NCI-H2196 (cell line): Measurements from ENCODE around the gene TMEM184A.
"Not testable (repeated sequence)": the region's sequence is repeated elsewhere in the genome, so short reads cannot be mapped to it uniquely, and the experiment has no call there.

Source experiments
- DNase-seq: peaks from one replicate; lab custom pipeline; 2025; ENCODE audit not compliant: unreplicated experiment; lab: John Stamatoyannopoulos, UW

TMEM184A gene

DNA sequence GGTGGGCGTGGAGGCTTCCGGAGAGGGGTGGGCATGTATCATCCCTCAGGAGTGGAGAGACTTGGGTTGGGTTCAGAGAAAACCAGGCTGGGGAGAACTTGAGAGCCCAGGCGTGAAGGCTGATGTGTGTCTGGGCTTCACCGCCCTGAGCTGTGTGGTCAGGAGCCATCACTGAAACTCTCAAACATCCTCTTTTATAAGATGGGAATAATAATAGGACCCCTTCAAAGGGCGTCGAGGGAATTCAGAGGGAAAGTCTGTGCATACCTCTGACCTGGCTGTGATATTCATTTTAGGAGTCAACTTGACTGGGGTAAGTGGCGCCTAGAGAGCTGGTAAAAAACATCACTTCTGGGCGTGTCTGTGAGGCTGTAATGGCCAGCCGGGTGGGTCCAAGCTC, 34.9 kb upstream of the TMEM184A start:
- no peak for DNase-seq

DNA sequence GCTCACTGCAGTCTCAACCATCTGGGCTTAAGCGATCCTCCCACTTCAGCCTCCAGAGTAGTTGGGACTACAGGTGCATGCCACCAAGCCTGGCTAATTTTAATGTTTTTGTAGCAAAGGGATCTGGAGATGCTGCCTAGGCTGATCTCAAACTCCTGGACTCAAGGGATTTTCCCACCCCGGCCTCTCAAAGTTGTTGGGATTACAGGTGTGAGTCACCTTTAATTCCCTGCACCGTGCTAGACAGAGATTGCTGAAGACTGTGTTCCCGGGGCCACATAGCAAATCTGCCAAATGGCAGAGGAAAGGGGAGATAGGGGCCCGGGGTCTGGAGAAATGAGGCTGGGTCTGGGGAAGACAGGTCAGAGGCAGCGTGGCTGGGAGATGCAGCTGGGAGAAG, 34.5 kb upstream of the TMEM184A start:
- DNase-seq = no peak

DNA sequence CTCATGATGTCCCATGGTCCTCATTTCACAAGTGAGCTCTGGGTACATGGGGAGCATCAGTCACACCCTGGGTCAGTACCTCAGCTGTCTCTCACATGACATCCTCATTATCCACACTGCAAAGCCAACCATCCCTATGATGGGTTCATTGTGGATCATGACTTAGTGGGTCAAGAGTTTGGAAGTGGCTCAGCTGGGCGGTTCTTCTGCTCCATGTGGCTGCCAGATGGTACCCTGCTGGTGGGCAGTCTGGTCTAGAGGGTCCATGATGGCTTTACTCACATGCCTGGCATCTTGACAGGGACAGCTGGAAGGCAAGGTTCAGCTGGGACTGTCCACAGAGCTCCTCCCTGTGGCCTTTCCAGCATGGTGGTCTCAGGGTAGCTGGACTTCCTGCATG, 33.0 kb upstream of the TMEM184A start:
- DNase-seq = no peak

DNA sequence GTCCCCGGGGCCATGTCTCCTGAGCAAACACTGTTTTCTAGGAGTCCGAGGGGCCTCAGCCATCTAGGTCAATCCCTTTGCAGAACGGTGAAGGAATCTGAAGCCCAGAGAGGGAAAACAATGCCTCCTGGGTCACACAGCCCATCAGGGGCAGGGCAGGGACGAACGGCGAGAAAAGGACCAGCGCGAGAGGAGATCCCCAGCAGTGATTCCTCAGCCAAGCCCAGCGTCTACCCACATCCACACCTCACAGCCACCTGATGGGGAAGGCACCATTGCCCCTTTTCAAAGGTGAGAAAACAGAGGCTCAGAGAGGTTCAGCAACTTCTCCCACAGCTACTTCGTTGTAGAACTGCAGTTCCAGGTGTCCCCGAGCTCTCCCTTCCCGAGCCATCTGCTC, 31.7 kb upstream of the TMEM184A start:
- no peak for DNase-seq

DNA sequence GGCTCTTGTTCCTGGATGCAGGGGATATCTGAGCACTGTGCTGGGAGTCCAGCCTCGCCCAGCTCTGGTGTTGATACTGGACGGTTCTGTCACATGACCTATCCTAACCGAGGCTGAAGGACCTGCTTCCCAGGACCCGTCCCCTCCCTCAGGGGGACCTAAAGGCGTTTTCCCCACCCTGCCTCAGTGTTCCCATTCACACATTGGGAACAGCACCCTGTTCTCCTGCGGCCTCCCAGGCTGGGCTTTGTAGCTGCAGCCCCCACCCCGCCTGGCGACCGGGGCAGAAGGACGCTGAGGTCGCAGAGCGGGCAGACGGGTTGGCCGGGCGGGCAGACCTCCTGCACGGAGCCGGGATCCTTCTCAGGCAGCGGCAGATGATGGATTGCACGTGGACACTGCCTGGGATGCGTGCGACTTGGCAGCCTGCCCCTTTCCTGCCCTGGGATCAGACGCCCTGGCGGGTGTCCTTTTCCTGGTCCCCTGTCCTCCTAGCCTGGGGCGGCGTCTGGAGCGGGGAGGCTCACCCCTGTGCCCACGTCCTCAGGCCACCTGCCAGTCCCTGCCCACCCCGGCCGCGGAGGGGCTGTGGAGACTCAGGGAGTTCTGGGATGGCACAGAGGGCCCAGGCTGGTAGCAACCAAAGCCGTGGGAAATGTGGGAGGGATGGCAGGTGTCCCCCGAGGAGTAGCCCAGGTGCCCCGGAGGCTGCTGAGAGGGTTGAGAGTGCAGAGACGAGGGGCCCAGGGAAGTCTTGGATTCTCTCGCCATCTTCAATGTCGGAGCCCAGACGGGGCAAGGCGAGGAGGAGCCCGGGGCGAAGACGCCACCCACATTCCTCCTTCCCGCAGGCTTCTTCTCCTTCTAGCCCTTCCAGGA, 31.1 kb upstream of the TMEM184A start:
- DNase-seq = peak; percentile 13

DNA sequence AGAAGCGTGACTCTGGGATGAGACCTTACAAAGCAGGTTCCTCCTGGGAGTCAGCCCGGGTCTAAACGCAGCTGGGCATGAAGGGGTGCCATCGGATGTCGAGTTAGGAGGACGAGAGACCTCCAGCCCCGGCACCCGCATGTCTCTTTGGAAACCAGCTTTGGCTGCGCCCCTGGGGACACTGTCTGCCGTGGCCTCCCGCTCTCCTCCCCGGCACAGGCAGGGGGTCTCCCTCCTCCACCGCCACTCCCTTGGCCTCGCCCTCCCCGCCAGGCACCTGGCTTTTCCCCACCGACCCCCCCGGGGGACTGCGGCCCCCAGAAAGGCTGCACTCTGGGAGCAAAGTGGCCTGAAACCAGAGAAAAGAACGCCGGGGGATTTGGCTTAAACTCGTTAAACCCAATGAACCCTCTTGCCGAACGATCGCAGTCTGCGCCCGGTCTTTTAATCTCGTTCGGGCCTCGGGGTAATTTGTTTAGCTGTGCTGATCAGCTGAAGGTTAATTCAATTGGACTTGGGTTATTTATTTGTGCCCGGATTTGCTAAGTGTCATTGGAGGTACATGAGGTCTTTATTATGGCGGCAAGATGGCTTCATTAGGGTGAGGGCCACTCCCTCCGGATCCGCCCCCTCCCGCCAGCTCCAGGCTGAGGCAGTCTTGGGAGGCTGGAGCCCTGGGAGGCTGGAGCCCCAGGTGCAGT, 30.3 kb upstream of the TMEM184A start:
- no peak for DNase-seq

DNA sequence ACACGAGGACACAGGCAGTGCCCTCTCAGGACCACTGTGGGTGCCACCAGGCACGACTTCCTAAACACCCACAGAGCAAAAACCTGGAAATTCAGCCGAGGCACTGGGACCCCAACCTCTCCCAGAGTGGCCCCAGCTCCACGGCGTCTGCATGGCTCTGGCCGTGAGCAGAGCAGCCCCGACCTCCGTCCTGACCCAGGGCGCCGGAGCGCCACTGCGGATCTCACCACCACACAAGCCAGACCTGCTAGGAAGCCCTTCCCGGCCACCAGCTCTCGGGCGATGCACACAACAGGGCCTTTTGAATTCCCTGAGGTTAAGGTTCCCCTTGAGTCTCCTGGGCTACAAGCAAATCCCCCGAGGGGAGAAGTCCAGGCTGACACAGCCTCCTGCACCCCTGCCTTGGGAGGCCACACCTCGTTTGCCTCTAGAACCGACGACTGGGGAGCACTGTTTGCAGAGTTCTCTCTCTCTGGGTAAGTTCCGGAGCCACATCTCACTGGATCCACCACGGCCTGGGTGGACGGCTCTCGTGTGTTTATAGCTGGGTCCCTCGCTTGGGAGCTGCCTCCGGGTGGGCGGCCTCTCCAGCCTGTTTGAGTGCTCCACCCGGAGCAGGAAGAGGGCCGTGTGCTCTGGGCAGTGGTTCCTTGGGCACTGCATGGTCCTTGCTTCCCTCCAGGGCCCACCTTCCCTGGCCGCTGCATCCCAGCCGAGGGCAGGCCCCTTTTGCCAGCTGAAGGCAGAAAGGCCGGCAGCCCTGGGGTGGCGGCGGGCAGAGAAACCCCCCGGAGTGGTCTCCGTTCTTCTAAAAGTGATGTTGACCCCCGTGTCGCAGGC, 29.4 kb upstream of the TMEM184A start:
- no peak for DNase-seq

DNA sequence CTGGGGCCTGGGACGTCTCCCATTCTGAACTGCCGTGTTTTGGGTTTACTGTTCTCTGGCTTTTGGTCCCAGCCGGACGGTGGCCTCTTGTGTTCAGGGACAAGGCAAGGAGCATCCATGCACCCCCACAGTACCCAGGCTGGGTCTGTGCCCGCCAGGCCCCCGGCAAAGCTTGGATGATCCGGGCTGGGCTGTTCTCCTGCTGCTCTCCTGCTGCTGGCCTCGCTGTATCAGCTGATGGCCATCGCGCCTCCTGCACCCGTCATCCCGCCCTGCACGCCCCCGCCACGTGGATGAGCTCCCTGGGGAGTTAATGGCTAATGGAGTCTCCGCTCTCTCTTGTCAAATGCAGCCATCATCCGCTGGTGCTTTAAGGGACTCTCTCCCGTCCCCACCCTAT, 28.7 kb upstream of the TMEM184A start:
- no peak for DNase-seq

DNA sequence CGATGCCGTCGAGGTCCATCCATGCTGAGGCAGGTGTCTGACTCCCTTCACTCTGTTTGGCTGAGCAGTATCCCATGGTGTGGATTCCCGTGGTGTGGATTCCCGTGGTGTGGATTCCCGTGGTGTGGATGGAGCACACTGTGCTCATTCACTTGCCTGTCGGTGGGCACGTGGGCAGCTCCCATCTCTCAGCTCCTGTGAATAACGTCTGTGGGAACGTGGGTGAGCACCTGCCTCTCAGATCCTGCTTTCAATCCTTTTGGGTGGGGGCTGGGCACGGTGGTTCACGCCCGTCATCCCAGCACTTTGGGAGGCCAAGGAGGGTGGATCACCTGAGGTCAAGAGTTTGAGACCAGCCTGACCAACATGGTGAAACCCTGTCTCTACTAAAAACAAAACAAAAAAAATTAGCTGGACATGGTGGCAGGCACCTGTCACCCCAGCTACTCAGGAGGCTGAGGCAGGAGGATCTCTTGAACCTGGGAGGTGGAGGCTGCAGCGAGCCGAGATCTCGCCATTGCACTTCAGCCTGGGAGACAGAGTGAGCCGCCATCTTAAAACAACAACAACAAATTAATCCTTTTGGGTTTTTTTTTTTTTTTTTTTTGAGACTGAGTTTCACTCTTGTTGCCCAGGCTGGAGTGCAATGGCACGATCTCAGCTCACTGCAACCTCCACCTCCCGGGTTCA, 27.4 kb upstream of the TMEM184A start:
- DNase-seq = not testable (repeated sequence)

DNA sequence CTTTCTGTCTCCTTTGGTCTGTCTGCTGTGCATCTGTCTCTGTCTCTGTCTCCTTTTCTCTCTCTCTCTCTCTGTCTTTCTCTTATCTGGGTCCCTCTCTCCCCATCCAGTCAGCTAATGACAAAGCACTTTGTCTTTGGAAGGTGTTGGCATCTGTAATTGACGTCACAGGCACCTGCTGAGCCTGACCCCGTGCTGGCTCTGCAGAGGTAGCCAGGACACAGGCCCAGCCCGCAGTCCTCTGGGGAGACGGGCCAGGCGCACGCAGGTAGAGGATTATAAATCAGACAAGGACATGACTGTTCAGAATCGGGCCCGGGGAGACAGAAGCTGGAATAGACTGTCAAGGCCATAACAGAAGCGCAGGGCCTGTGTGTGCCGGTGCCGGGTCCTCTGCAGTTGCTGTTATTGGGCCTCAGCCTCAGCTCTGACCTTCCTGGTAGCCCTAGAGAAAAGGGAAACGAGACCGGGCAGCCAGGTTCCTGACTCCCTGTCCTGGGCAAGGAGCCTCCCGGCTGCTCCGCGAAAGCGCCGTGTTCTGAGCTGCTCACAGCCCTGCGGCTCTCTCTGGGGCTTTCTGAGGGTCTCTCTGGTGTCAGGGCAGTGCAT, 24.5 kb upstream of the TMEM184A start:
- no peak for DNase-seq

DNA sequence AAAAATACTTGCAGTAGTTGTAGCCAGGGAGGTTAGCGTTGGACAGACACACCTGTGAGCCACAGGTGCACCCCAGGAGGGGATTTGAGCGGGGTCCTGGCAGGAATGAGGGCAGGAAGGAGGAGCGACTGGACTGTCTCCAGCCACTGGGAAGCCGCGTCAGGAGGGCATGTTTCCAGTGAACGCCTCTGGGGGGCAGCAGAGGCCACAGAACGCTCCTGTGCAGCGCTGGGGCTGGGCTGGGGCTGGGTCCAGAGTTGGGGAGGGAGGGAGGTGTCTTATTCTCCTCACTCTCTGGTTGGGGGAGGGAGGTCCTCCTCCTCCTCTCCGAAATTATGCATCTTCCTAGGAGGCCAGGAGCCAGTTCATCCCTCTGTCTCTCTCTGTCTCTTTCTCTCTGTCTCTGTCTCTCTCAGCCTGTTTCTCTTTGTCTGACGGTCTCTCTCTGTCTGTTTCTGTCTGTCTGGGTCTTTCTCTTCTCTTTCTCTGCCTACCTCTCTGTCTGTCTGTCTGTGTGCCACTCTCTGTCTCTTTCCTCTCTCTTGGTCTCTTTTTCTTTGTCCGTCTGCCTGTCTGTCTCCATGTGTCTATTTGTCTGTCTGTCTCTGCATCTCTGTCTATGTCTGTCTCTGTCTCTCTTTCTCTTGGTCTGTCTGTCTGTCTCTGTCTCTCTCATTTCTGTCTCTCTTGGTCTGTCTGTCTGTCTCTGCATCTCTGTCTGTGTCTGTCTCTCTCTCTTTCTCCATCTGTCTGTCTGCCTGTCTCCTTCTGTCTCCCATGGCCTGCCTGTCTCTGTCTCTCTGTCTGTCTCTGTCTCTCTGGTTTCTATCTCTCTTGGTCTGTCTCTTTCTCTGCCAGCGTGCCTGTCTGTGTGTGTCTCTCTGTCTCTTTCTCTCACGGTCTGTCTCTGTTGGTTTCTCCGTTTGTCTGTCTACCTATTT, 23.7 kb upstream of the TMEM184A start:
- peak; percentile 79 for DNase-seq

DNA sequence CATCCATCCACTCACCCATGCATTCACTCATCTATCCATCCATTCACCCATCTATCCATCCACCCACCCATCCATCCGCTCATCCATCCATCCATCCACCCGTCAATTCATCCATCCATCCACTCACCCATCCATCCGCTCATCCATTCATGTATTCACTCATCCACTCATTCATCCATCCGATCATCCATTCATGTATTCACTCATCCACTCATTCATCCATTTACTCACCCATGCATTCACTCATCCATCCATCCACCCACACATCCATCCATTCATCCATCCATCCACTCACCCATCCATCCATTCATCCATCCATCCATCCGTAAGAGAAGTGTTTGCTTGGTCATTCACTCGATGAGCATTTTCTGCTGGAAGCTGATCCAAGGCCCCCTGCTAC, 22.5 kb upstream of the TMEM184A start:
- no peak for DNase-seq

DNA sequence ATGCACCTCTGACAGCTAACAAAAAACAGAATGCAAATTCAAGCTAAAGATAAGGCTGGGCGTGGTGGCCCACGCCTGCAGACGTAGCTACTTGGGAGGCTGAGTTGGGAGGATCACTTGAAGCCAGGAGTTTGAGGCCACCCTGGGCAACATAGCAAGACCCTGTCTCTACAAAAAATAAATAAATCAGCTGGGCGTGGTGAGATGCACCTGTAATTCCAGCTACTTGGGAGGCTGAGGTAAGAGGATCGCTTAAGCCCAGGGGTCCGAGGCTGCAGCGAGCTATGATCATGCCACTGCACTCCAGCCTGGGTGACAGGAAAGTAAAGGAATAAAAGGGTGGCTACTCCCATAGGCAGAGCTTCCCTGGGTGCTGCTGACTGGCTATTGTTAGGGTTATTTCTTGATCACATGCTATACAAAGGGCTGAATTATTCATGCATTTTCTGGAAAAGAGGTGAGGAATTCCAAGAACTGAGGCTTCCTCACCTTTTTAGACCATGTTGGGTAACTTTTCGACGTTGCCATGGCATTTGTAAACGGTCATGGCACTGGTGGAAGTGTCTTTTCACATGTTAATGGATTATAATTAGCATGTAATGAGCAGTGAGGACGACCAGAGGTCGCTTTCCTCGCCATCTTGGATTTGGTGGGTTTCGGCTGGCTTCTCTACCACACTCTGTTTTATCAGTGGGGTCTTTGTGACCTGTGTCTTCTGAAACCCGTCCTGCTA, 20.7 kb upstream of the TMEM184A start:
- DNase-seq = no peak

DNA sequence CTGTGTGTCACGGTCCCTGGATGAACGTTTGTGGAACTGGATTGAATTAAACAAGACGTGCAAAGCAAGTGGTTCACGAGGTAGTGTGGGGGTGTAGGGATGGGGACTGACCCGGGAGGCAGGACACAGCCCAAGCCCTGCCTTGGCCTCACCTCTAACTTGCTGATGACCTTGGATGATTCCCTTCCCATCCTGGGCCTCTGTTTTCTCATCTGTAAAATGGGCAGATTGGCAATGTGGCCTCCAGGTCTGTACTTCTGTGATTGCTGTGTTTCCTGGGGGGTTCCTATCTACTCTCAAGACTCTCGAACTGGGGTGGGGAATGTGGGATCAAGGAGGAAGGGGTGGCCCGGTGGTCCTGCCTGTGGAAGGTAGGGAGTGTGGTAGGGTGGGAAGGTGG, 19.8 kb upstream of the TMEM184A start:
- no peak for DNase-seq

DNA sequence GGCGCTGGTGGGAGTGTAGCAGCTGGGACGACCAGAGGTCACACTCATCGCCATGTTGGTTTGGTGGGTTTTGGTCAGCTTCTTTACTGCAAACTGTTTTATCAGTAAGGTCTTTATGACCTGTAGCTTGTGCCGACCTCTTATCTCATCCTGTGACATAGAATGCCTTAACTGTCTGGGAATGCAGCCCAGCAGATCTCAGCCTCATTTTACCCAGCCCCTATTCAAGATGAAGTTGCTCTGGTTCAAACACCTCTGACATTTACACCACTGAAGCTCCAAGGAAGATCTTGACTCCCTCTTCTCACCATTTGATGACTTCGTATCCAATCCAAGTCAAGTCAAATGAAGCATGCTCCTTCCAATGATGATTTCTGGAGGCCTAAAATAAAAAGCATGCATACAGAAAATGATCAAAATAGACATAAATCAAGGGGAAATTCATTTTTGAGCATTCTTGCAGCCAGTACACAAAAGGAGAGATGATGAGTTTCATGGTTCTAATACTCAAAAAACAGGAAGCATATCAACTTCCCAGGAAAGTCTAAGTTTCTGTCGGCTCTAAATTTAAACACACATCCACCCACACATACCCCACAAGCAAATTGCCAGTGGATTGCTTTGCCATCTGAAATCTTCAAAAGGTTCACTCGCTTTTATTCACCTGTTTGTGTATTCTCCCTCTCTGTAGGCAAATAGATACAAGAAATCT, 16.3 kb upstream of the TMEM184A start:
- DNase-seq = no peak

DNA sequence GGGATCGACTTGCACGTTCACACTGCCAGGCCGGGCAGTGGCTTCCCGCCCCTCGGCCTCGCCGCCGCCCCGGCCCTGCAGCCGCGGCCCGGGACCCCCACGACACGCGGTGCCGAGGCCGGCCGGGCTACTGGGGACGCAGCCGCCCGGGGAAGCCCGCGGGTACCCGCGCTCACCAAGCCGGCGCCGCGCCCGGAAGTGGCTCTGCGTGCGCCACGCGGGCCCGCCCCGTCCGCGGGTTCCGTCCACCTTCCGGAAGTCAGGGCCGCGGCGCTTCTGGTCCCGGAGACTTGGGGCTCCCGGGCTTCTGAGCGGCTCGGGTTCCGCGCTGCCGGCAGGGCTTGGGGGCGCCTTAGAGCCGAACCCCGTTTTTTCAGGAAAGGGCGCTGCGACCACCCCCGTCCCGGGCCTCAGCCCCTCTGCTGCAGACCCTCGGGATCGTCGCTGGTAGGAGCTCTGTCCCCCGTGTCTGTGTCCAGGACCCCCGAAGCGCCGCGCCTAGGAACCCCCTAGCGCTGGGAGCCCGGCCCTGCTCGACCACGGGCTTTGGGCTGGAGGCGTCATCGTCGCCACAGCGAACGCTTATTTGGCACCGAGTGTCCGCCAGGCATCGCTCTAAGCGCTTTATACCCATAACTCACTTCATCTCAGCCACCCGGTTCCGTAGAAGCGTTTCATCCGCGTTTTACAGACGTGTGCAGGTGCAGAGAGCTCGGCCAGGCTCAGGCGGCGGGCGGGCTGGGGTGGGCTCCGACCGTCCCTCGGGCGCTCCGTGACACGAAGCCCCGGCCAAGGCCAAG, 14.0 kb upstream of the TMEM184A start, which contains the start of gene PSMG3:
Gene PSMG3, minus strand, starts transcription at position 200 of the 800 bp plus-strand sequence. CDS start 693 bp downstream, outside the sequence.
- peak; percentile 93 for DNase-seq

DNA sequence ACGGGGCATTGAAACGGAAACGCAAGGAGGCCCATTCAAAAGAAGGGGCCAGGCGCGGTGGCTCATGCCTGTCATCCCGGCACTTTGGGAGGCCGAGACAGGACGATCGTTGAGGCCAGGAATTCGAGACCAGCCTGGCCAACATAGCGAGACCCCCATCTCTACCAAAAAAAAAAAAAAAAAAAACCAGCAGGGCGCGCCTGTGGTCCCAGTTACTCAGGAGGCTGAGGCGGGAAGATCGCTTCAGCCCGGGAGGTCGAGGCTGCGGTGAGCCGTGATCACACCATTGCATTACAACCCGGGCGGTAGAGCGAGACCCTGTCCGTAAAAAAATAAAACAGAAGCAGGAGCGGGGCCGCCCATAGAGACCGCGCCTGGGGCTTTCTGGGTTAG, 13.4 kb upstream of the TMEM184A start:
- DNase-seq = no peak
